ENCODE results near the gene ANO7. TPM values are rescaled to one million over a fixed set of nuclear protein-coding genes. Genes with fewer than 3 reads are reported as not detected.
A peak's percentile ranks its signal among the peaks of the same experiment; 100 is the strongest.

Gene ANO7
- total RNA-seq, 1 experiment from 2014 or later = 7.7 TPM

DNA sequence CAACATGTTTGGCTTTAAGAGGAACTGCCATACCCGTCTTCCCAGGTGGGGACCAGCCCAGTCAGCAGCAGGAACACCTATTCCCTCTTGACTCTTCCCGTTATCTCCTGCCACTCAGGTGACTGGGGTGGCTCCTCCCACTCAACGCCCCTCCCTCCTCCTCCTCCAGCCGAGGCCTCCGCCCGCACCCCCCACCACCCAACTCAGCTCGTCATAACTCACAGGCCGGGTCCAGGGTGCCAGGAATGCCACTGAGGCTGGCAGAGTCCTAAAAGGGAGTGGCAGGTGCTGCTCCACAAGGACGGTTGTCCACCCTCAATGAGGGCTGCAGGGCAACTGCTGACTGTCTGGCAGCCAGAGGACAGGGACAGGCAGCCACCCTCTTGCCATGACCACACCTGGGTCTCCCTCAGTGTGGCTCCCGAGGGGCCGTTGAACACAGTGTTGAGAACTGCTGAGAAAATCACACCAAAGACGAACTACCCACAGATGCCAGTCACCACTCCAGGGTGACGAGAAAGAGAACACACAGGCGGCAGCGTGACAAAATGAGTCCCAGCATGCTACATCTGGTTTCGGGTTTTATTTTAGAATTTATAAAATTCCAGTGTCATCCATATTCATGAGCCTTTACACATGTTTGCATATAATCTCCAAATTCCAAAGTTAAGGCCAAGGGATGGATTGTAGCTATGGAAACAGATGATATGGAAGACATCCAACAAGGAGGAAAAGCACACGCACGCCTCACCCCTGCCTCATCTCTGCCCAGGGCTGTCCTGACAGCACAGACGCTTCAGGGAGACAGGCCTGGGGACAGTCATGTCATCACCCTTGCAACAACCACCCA is 38.5 kb downstream of the ANO7 start:
- intact Hi-C loops (cut with micrococcal nuclease; ENCODE audit: unreplicated experiment) = no loop called here
- no peak overlapping the region for H3K4me3 Mint-ChIP-seq (ENCODE audit: low read depth, unreplicated experiment)
- H3K4me1 Mint-ChIP-seq (ENCODE audit: low read depth, unreplicated experiment) = no peaks in the 10 kb centered on the region
- no peak for TF ChIP-seq CTCF (IDR thresholded peaks at IDR 0.05; ENCODE audit: unreplicated experiment)
- no peak for DNase-seq
- H3K9me3 Mint-ChIP-seq (ENCODE audit: low read depth, unreplicated experiment) = no peaks in the 10 kb centered on the region
- CTCF ChIA-PET = no interaction called here
- H3K36me3 Mint-ChIP-seq (ENCODE audit: insufficient read depth, unreplicated experiment) = peaks cover 88% of the 10 kb centered on the region
- no TSS peak for BruUV-seq (replicated peaks)
- no peaks in the 10 kb centered on the region for H3K27me3 Mint-ChIP-seq (ENCODE audit: unreplicated experiment)
- peak overlapping the region; percentile 46 for H3K27ac Mint-ChIP-seq (ENCODE audit: unreplicated experiment)

DNA sequence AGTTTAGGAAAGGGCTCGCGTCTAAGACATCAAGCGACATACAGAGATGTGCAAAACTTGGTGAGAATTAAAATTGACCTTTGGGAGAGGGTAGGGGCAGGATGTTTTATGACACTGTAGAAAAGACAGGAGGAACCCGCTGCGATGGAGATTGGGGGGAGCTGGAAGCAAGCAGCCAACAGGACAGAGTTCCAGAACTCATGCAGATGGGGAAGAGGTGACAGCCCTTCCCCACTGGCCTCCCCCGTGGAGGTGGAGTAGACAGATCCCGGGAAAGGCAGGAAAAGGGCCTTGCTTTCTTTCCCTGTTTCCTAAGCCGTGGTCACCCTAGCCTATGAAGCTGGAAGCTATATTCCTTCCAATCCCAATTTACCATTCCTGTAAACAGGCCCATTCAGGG is 39.1 kb downstream of the ANO7 start:
- no TSS peak for BruUV-seq (replicated peaks)
- Mint-ChIP-seq H3K36me3 (ENCODE audit: insufficient read depth, unreplicated experiment) (peaks cover 91% of the 10 kb centered on the region), H3K4me3 (ENCODE audit: low read depth, unreplicated experiment) (no peak overlapping the region), H3K9me3 (ENCODE audit: low read depth, unreplicated experiment) (no peaks in the 10 kb centered on the region), H3K27ac (ENCODE audit: unreplicated experiment) (peak overlapping the region; percentile 46), H3K4me1 (ENCODE audit: low read depth, unreplicated experiment) (no peaks in the 10 kb centered on the region), H3K27me3 (ENCODE audit: unreplicated experiment) (no peaks in the 10 kb centered on the region)
- CTCF ChIA-PET = no interaction called here
- intact Hi-C loops (cut with micrococcal nuclease; ENCODE audit: unreplicated experiment) = no loop called here
- no peak for TF ChIP-seq CTCF (IDR thresholded peaks at IDR 0.05; ENCODE audit: unreplicated experiment)
- no peak for DNase-seq

- Mint-ChIP-seq H3K36me3 (ENCODE audit: insufficient read depth, unreplicated experiment) (peaks cover 91% of the 10 kb centered on the region), H3K4me3 (ENCODE audit: low read depth, unreplicated experiment) (no peak overlapping the region), H3K27me3 (ENCODE audit: unreplicated experiment) (no peaks in the 10 kb centered on the region), H3K9me3 (ENCODE audit: low read depth, unreplicated experiment) (no peaks in the 10 kb centered on the region), H3K4me1 (ENCODE audit: low read depth, unreplicated experiment) (no peaks in the 10 kb centered on the region), H3K27ac (ENCODE audit: unreplicated experiment) (no peak overlapping the region)
- no peak for TF ChIP-seq CTCF (IDR thresholded peaks at IDR 0.05; ENCODE audit: unreplicated experiment)
- DNase-seq = no peak
- no TSS peak for BruUV-seq (replicated peaks)
- CTCF ChIA-PET = no interaction called here
- intact Hi-C loops (cut with micrococcal nuclease; ENCODE audit: unreplicated experiment) = no loop called here
Observed at GRCh38 chr2:241228081-241228859, 39.8 kb downstream of the ANO7 start.

GRCh38 chr2:241228860-241229516 is 40.5 kb downstream of the ANO7 start:
- peaks cover 84% of the 10 kb centered on the region for H3K36me3 Mint-ChIP-seq (ENCODE audit: insufficient read depth, unreplicated experiment)

More at GRCh38 chr2:241228860-241229516, 40.5 kb downstream of the ANO7 start:
- Mint-ChIP-seq H3K27ac (ENCODE audit: unreplicated experiment) (no peak overlapping the region), H3K27me3 (ENCODE audit: unreplicated experiment) (no peaks in the 10 kb centered on the region), H3K9me3 (ENCODE audit: low read depth, unreplicated experiment) (no peaks in the 10 kb centered on the region), H3K4me1 (ENCODE audit: low read depth, unreplicated experiment) (no peaks in the 10 kb centered on the region), H3K4me3 (ENCODE audit: low read depth, unreplicated experiment) (no peak overlapping the region)
- intact Hi-C loops (cut with micrococcal nuclease; ENCODE audit: unreplicated experiment) = no loop called here
- TF ChIP-seq CTCF (IDR thresholded peaks at IDR 0.05; ENCODE audit: unreplicated experiment) = no peak
- DNase-seq = no peak
- no TSS peak for BruUV-seq (replicated peaks)
- CTCF ChIA-PET = no interaction called here

All from Calu3 (cell line).